Hepatocyte (in vitro differentiated cells): Measurements from ENCODE around the gene LYPD6. TPM values are rescaled to one million over a fixed set of nuclear protein-coding genes. Genes with fewer than 3 reads are reported as not detected.

Source experiments
- DNase-seq: peaks from one replicate; pipeline ENCODE4 v3.0.0-alpha.2; 2016; ENCODE audit warnings: low spot score
- H2AFZ ChIP-seq: fragments of 200-600 bp; sonication (generic); 2 replicates; pipeline ENCODE4 v1.6.0; 2016; ENCODE audit warnings: antibody characterized with exemption, mild to moderate bottlenecking
- H3K27ac ChIP-seq: fragments of 200-600 bp; sonication (generic); 2 replicates; pipeline ENCODE4 v1.5.1; 2016; ENCODE audit warnings: mild to moderate bottlenecking
- H3K27me3 ChIP-seq: fragments of 200-600 bp; sonication (generic); 2 replicates; pipeline ENCODE4 v1.6.1; 2016
- H3K36me3 ChIP-seq: fragments of 200-600 bp; sonication (generic); replicated peaks from 2 replicates; pipeline ENCODE4 v1.5.1; 2016; ENCODE audit warnings: low read depth; ENCODE audit not compliant: insufficient read depth
- H3K4me1 ChIP-seq: fragments of 200-600 bp; sonication (generic); 2 replicates; pipeline ENCODE4 v1.5.1; 2016; ENCODE audit warnings: mild to moderate bottlenecking, moderate library complexity; ENCODE audit not compliant: insufficient read depth
- H3K4me2 ChIP-seq: fragments of 200-600 bp; sonication (generic); 2 replicates; pipeline ENCODE4 v1.6.0; 2016
- H3K4me3 ChIP-seq: fragments of 200-600 bp; sonication (generic); 2 replicates; pipeline ENCODE4 v1.5.1; 2016; ENCODE audit warnings: mild to moderate bottlenecking
- H3K79me2 ChIP-seq: fragments of 200-600 bp; sonication (generic); 2 replicates; pipeline ENCODE4 v1.6.0; 2017; ENCODE audit warnings: mild to moderate bottlenecking
- H3K9me2 ChIP-seq: fragments of 200-600 bp; sonication (generic); replicated peaks from 2 replicates; pipeline ENCODE4 v1.6.0; 2017; ENCODE audit warnings: mild to moderate bottlenecking; ENCODE audit not compliant: insufficient read depth
- H3K9me3 ChIP-seq: fragments of 200-600 bp; sonication (generic); 2 replicates; pipeline ENCODE4 v1.5.1; 2016; ENCODE audit warnings: low read depth, mild to moderate bottlenecking
- H4K20me1 ChIP-seq: fragments of 200-600 bp; sonication (generic); 2 replicates; pipeline ENCODE4 v1.6.0; 2016; ENCODE audit warnings: mild to moderate bottlenecking; ENCODE audit not compliant: insufficient read depth, poor library complexity, severe bottlenecking
- CTCF ChIP-seq: fragments of 200-600 bp; sonication (generic); IDR thresholded peaks from 2 replicates; pipeline ENCODE4 v1.5.1; 2016; ENCODE audit warnings: antibody characterized with exemption, mild to moderate bottlenecking; ENCODE audit not compliant: poor library complexity
- EZH2 ChIP-seq: fragments of 200-600 bp; sonication (generic); IDR thresholded peaks from 2 replicates; pipeline ENCODE4 v1.6.1; 2016; ENCODE audit warnings: antibody characterized with exemption, mild to moderate bottlenecking, borderline replicate concordance
- EZH2phosphoT487 ChIP-seq: fragments of 200-600 bp; sonication (generic); IDR thresholded peaks from one replicate; pipeline ENCODE4 v1.6.1; 2018; ENCODE audit warnings: antibody characterized with exemption, mild to moderate bottlenecking, low read depth, moderate library complexity; ENCODE audit not compliant: unreplicated experiment, severe bottlenecking
- WGBS: methylation state at CpG from one replicate; pipeline ENCODE4 v1.1.6; 2016; ENCODE audit warnings: low lambda C conversion rate; ENCODE audit errors: missing lambda C conversion rate; 5-methylcytosine and 5-hydroxymethylcytosine counted together
- polyA plus RNA-seq: library from polyadenylated mRNA; unstranded; fragments of >200 nt; fragmentation: Nextera tagmentation; extraction: Ambion mirVana; gene quantifications from 2 replicates; pipeline ENCODE4 v1.2.1, GENCODE V29; 2016
- total RNA-seq: library from RNA; depleted of rRNA; stranded (reverse); fragments of >200 nt; gene quantifications from 2 replicates; pipeline ENCODE4 v1.2.3, GENCODE V29; 2014

Gene LYPD6
- total and polyA plus RNA-seq, 2 experiments from 2014 or later, result 5.3 to 11.2 TPM

- peak overlapping the region; percentile 78 for H3K27ac ChIP-seq
- no peaks in the 10 kb centered on the region for H3K36me3 ChIP-seq
- TF ChIP-seq EZH2phosphoT487, result no peak
- no peak for TF ChIP-seq EZH2
- no peak for TF ChIP-seq CTCF
- peaks cover 27% of the 10 kb centered on the region for H3K79me2 ChIP-seq
- H3K9me2 ChIP-seq, result no peaks in the 10 kb centered on the region
- 1% methylated on average over 19 of the region's 19 CpGs for WGBS
- H3K9me3 ChIP-seq, result no peaks in the 10 kb centered on the region
- H4K20me1 ChIP-seq, result no peaks in the 10 kb centered on the region
- peak overlapping the region; percentile 94 for H3K4me2 ChIP-seq
- H3K27me3 ChIP-seq, result peaks cover 10% of the 10 kb centered on the region
- H2AFZ ChIP-seq, result peak overlapping the region; percentile 99
- DNase-seq, result peak; percentile 27
- H3K4me3 ChIP-seq, result peak overlapping the region; percentile 99
- no peaks in the 10 kb centered on the region for H3K4me1 ChIP-seq
Observed at GRCh38 chr2:149331023-149331400, 625 bp downstream of the LYPD6 start.

GRCh38 chr2:149332364-149332763 is 2.0 kb downstream of the LYPD6 start:
- TF ChIP-seq EZH2phosphoT487, result no peak
- TF ChIP-seq CTCF, result no peak
- no peak for TF ChIP-seq EZH2
- H2AFZ ChIP-seq, result no peak overlapping the region
- H3K4me2 ChIP-seq, result peak overlapping the region; percentile 94
- no peak overlapping the region for H3K27ac ChIP-seq
- H3K79me2 ChIP-seq, result peaks cover 32% of the 10 kb centered on the region
- H3K9me2 ChIP-seq, result no peaks in the 10 kb centered on the region
- H3K36me3 ChIP-seq, result no peaks in the 10 kb centered on the region
- no peaks in the 10 kb centered on the region for H4K20me1 ChIP-seq
- no peaks in the 10 kb centered on the region for H3K4me1 ChIP-seq
- H3K9me3 ChIP-seq, result no peaks in the 10 kb centered on the region
- WGBS, result 80% methylated on average over 2 of the region's 2 CpGs
- DNase-seq, result no peak
- no peak overlapping the region for H3K4me3 ChIP-seq
- peaks cover 10% of the 10 kb centered on the region for H3K27me3 ChIP-seq

- Histone ChIP-seq H3K27me3 (peaks cover 10% of the 10 kb centered on the region), H3K4me2 (no peak overlapping the region), H3K79me2 (peaks cover 33% of the 10 kb centered on the region), H2AFZ (no peak overlapping the region), H4K20me1 (no peaks in the 10 kb centered on the region), H3K9me2 (no peaks in the 10 kb centered on the region), H3K9me3 (no peaks in the 10 kb centered on the region), H3K27ac (no peak overlapping the region), H3K4me3 (no peak overlapping the region), H3K4me1 (no peaks in the 10 kb centered on the region), H3K36me3 (no peaks in the 10 kb centered on the region)
- no peak for TF ChIP-seq CTCF
- TF ChIP-seq EZH2, result no peak
- no peak for TF ChIP-seq EZH2phosphoT487
- no peak for DNase-seq
- WGBS, result 76% methylated on average over 3 of the region's 3 CpGs
Observed at GRCh38 chr2:149333636-149334035, 3.2 kb downstream of the LYPD6 start.

GRCh38 chr2:149334156-149334555 is 3.8 kb downstream of the LYPD6 start:
- Histone ChIP-seq H3K27ac (no peak overlapping the region), H3K36me3 (no peaks in the 10 kb centered on the region), H3K4me3 (no peak overlapping the region), H3K4me2 (no peak overlapping the region), H3K79me2 (peaks cover 33% of the 10 kb centered on the region), H2AFZ (no peak overlapping the region), H3K9me3 (no peaks in the 10 kb centered on the region), H4K20me1 (no peaks in the 10 kb centered on the region), H3K4me1 (no peaks in the 10 kb centered on the region), H3K9me2 (no peaks in the 10 kb centered on the region), H3K27me3 (peaks cover 6% of the 10 kb centered on the region)
- TF ChIP-seq CTCF (no peak), EZH2phosphoT487 (no peak)
- 74% methylated on average over 2 of the region's 2 CpGs for WGBS
- DNase-seq, result no peak
